ENCODE data around the gene PFDN5.

Gene PFDN5

DNA sequence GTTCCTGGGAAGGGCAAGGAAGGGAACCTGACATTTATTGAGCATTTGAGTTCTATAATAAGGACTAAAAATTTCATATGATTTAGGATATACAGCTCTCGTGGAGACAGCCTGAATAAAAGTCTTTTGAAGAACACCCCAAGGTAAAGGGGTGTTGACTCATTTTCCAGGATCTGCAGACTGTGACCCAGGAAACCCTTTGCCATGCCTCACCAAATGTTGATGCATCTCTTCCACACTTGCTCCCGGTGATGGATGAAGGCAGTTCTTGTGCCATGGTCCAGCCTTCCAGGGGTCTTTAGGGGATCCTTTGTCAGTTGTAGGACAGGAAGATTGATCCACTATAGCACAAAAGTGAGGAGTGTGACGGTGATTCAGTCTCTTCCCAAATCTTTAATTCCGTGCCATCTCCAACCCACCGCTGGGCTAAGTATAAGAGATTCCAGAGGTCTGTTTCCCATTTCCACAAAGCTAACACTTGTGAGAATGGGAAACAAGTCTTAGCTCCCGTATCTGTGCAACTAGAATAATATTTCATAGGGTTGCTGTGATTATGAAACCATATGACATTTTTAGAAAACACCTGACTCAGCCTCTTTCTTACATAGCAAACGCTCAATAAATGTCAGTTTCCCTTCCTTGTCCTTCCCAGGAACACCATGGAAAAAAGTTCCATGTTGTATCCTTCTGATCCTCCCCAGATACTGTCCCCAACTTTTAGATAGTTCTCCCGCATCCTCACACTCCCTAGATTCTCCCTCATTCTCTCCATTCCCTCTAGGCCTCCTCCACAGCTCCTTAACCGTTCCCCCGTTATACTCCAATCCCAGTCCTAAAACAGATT lies 25.2 kb downstream of the PFDN5 start:
- peak; percentile 43 for DNase-seq (ENCODE audit: low read depth)
- H3K4me3 ChIP-seq (ENCODE audit: low read length) = peak overlapping the region; percentile 98
- TF ChIP-seq, protein P1, sequence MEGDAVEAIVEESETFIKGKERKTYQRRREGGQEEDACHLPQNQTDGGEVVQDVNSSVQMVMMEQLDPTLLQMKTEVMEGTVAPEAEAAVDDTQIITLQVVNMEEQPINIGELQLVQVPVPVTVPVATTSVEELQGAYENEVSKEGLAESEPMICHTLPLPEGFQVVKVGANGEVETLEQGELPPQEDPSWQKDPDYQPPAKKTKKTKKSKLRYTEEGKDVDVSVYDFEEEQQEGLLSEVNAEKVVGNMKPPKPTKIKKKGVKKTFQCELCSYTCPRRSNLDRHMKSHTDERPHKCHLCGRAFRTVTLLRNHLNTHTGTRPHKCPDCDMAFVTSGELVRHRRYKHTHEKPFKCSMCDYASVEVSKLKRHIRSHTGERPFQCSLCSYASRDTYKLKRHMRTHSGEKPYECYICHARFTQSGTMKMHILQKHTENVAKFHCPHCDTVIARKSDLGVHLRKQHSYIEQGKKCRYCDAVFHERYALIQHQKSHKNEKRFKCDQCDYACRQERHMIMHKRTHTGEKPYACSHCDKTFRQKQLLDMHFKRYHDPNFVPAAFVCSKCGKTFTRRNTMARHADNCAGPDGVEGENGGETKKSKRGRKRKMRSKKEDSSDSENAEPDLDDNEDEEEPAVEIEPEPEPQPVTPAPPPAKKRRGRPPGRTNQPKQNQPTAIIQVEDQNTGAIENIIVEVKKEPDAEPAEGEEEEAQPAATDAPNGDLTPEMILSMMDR (conservative IDR thresholded peaks at IDR 0.05; ENCODE audit: low read length) = no peak

- peak overlapping the region; percentile 67 for H3K4me3 ChIP-seq (ENCODE audit: low read length)
- DNase-seq (ENCODE audit: low read depth) = no peak
- TF ChIP-seq, protein P1 (conservative IDR thresholded peaks at IDR 0.05; ENCODE audit: low read length) = peak; percentile 3; the same call in 1 of the 2 replicates
Measured at GRCh38 chr12:53324113-53324778, 28.9 kb downstream of the PFDN5 start.

GRCh38 chr12:53324779-53325510 lies 29.6 kb downstream of the PFDN5 start:
- DNase-seq (ENCODE audit: low read depth) = peak; percentile 91
- peak overlapping the region; percentile 67 for H3K4me3 ChIP-seq (ENCODE audit: low read length)
- TF ChIP-seq, protein P1 (conservative IDR thresholded peaks at IDR 0.05; ENCODE audit: low read length) = peak; percentile 63

- TF ChIP-seq, protein P1 (conservative IDR thresholded peaks at IDR 0.05; ENCODE audit: low read length) = no peak
- no peak for DNase-seq (ENCODE audit: low read depth)
- H3K4me3 ChIP-seq (ENCODE audit: low read length) = peak overlapping the region; percentile 67
Measured at GRCh38 chr12:53325511-53326061, 30.2 kb downstream of the PFDN5 start.

- no peak for DNase-seq (ENCODE audit: low read depth)
- no peak overlapping the region for H3K4me3 ChIP-seq (ENCODE audit: low read length)
- TF ChIP-seq, protein P1 (conservative IDR thresholded peaks at IDR 0.05; ENCODE audit: low read length) = no peak
Measured at GRCh38 chr12:53326460-53327185, 31.3 kb downstream of the PFDN5 start.

DNA sequence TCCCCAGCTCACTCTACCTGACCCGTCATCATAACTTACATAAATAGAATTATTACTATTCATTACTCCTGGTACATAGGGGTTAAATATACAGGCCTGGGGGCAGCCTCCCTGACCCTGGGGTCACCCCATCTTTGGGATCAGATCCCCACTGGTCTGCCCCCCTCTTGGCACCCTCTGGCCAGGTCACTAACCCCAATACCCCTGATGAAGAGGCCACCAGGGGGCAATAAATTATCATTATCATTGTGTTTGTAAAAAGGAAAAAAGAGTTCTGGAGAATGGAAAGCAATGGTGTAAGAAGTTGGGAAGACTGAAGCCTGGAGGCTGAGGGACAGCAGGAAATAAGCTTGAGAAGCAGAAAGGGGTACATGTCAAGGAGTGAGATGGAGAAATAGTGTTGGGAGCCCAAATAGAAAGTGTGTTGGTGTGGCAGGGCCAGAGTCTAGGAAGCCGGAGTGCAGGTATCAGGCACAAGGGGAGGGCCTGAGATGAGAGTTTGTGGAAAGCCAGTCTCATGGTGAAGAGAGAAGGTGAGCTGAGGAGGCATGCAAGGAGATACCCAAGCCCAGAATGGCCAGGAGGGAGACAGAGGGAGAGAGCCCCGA lies 32.2 kb downstream of the PFDN5 start:
- TF ChIP-seq, protein P1 (conservative IDR thresholded peaks at IDR 0.05; ENCODE audit: low read length) = peak; percentile 37
- H3K4me3 ChIP-seq (ENCODE audit: low read length) = no peak overlapping the region
- peak; percentile 25 for DNase-seq (ENCODE audit: low read depth)

All from AG10803 (cell line).